Mesothelial cell of epicardium (in vitro differentiated cells): ENCODE results near the gene SH3RF2. TPM values are rescaled to one million over a fixed set of nuclear protein-coding genes. Genes with fewer than 3 reads are reported as not detected.

Source experiments
- DNase-seq, 2 experiments: peaks; one replicate each; pipeline ENCODE4 v3.0.0; 2021; ENCODE audit warnings: low spot score in 2 of 2; ENCODE audit not compliant: unreplicated experiment in 2 of 2
- H3K27ac Mint-ChIP-seq: 2 replicates; pipeline ENCODE4 v1.8.0; 2021; ENCODE audit warnings: mixed read lengths
- H3K27me3 Mint-ChIP-seq: 2 replicates; pipeline ENCODE4 v1.8.0; 2021; ENCODE audit warnings: low read depth, mixed read lengths
- H3K36me3 Mint-ChIP-seq: 2 replicates; pipeline ENCODE4 v1.8.0; 2021; ENCODE audit warnings: mixed read lengths
- H3K4me1 Mint-ChIP-seq: 2 replicates; pipeline ENCODE4 v1.8.0; 2021; ENCODE audit warnings: mixed read lengths
- H3K4me3 Mint-ChIP-seq: 2 replicates; pipeline ENCODE4 v1.8.0; 2021; ENCODE audit warnings: mild to moderate bottlenecking, moderate library complexity, mixed read lengths
- H3K9me3 Mint-ChIP-seq: 2 replicates; pipeline ENCODE4 v1.8.0; 2021; ENCODE audit warnings: mixed read lengths
- CTCF ChIP-seq: fragments of 200-600 bp; sonication (generic); IDR thresholded peaks from one replicate; pipeline ENCODE4 v1.5.0; 2021; ENCODE audit warnings: antibody characterized with exemption; ENCODE audit not compliant: unreplicated experiment
- total RNA-seq: library from RNA; stranded (reverse); gene quantifications from 3 replicates; pipeline ENCODE4 v1.2.1, GENCODE V29; 2021

The SH3RF2 gene
- total RNA-seq, 1 donor from 2014 or later: 3.2 TPM

DNA sequence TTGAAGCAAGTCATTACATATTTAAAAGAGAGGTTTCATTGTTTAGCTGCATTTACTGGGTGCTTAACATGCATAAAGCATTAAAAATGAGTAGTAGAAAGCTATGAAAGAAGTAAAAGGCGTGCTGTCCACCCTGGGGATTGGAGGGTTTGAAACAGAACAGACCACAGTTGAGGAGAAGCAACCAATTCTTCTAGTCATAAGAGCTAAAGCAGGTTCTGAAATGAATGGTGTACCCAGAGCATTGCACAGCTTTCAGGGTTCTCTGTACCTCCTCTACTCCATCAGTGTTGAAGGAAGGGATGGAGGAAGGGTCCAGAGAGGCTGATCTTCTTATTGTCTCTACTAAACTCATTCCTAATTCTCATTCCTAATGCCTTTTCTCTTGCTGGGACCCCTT lies 68.9 kb downstream of the SH3RF2 start:
- H3K4me3 Mint-ChIP-seq: no peak overlapping the region
- H3K4me1 Mint-ChIP-seq: peaks cover 3% of the 10 kb centered on the region
- no peak overlapping the region for H3K27ac Mint-ChIP-seq
- H3K9me3 Mint-ChIP-seq: peaks cover 10% of the 10 kb centered on the region
- no peaks in the 10 kb centered on the region for H3K27me3 Mint-ChIP-seq
- TF ChIP-seq CTCF: no peak
- DNase-seq: no peak
- H3K36me3 Mint-ChIP-seq: peaks cover 4% of the 10 kb centered on the region

DNA sequence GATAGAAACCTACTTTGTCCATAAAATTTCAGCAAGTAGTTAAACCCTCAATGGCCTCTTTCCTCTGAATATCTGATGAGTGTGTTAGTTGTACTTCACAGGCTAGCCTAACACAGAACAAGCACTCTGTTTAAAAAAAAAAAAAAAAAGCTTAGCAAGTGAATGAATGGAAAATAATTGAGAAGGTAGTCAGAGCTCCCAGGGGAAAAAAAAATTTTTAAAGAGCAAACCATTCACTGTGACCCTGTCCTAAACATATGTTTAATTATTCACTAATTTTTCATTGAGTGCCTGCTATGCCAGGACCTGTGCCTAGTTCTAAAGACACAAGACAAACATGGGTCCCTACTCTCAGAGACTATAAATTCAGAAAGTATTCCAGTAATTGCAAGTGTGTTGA lies 69.3 kb downstream of the SH3RF2 start:
- Mint-ChIP-seq H3K27ac (no peak overlapping the region), H3K4me3 (no peak overlapping the region), H3K9me3 (peaks cover 10% of the 10 kb centered on the region), H3K4me1 (peaks cover 3% of the 10 kb centered on the region), H3K27me3 (no peaks in the 10 kb centered on the region), H3K36me3 (peaks cover 7% of the 10 kb centered on the region)
- DNase-seq: no peak
- TF ChIP-seq CTCF: no peak

DNA sequence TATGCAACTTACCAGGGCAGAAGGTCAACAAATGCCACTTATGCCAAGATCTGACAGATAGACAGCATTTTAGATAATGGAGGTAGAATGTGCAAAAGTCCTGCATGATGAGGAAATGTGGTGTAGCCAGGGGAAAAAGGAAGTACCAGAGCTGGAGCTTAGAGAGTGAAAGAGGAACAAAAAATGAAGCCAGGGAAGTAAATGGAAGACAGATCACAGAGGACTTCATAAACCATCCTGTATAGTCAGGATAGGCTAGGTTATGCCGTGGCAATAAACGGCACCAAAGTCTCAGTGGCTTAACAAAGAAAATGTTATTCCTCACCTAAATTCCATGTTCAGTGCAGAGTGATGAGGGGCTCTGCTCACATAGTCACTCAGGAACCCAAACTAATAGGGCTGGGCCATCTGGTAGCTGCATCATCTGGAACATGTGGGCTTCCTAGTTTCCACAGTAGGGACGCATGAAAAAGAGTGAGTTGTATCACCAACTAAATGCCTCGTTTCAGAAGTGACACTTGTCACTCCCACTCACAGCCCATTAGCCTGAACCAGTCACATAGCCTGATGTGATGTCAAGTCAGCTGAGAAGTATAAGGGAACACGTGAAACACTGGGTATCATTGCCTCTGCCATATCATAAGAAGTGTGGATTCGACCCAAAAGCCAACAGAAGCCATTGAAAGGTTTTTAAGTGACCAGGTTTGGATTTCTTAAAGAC lies 70.3 kb downstream of the SH3RF2 start:
- Mint-ChIP-seq H3K4me1 (peaks cover 3% of the 10 kb centered on the region), H3K36me3 (peaks cover 7% of the 10 kb centered on the region), H3K9me3 (peaks cover 12% of the 10 kb centered on the region), H3K4me3 (no peak overlapping the region), H3K27me3 (no peaks in the 10 kb centered on the region), H3K27ac (no peak overlapping the region)
- TF ChIP-seq CTCF: no peak
- no peak for DNase-seq

- Mint-ChIP-seq H3K36me3 (peaks cover 7% of the 10 kb centered on the region), H3K4me3 (no peak overlapping the region), H3K27me3 (no peaks in the 10 kb centered on the region), H3K9me3 (peaks cover 12% of the 10 kb centered on the region), H3K27ac (no peak overlapping the region), H3K4me1 (peaks cover 3% of the 10 kb centered on the region)
- DNase-seq: no peak
- TF ChIP-seq CTCF: no peak
These were observed 70.9 kb downstream of the SH3RF2 start for GRCh38 chr5:146007270-146007669.

GRCh38 chr5:146007989-146008388 lies 71.6 kb downstream of the SH3RF2 start:
- H3K4me3 Mint-ChIP-seq: no peak overlapping the region
- peaks cover 3% of the 10 kb centered on the region for H3K4me1 Mint-ChIP-seq
- no peak overlapping the region for H3K27ac Mint-ChIP-seq
- H3K9me3 Mint-ChIP-seq: peaks cover 12% of the 10 kb centered on the region
- H3K27me3 Mint-ChIP-seq: no peaks in the 10 kb centered on the region
- no peak for DNase-seq
- peaks cover 7% of the 10 kb centered on the region for H3K36me3 Mint-ChIP-seq
- no peak for TF ChIP-seq CTCF
